HG03108 (cell line): ENCODE measurements around the gene PIK3C2B.
"Not testable (repeated sequence)": the region's sequence is repeated elsewhere in the genome, so short reads cannot be mapped to it uniquely, and the experiment has no call there.

ENCODE experiments used
- ATAC-seq: cut with Tn5 transposase; IDR thresholded peaks from one replicate; pipeline ENCODE4 v1.9.1; 2021; ENCODE audit warnings: moderate library complexity; ENCODE audit not compliant: unreplicated experiment

Gene PIK3C2B

DNA sequence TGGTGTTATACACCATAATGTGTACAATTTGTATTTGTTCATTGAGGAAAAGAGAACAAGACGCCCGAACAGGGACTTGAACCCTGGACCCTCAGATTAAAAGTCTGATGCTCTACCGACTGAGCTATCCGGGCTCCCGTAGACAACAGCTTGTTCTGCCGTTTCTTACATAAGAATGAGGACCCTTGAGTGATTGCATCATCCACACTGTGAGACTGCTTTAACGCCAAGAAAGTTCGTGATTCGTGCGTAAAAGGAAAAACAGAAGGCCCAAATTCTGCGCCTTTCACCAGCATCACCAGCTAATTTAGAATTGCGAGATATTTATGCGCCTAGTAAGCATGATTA, 12.3 kb upstream of the PIK3C2B start:
- peak; percentile 55 for ATAC-seq

DNA sequence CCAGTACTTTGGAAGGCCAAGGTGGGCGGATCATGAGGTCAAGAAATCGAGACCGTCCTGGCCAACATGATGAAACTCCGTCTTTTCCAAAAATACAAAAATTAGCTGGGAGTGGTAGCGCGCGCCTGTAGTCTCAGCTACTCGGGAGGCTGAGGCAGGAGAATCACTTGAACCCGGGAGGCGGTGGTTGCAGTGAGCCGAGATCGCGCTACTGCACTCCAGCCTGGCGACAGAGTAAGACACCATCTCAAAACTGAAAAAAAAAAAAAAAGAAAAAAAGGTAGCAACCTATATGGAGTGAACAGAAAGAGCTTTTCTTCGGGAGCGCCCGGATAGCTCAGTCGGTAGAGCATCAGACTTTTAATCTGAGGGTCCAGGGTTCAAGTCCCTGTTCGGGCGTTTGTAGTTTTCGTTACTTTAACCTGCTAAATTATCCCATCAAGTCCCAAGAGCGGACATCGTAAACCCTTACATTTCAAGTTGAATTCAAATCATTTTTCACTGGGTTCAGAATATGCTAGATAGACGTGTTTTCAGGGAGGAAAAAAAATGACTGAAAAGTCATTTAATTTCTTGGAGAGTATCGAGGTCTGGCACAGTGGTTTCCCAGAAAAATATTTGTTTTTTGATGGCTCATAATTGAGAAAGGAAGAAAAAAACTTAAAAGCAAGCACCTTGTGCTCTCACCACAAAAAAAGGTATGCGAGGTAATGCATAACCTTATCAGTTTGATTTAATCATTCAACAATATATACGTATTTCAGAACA, 11.8 kb upstream of the PIK3C2B start:
- ATAC-seq: peak; percentile 51

DNA sequence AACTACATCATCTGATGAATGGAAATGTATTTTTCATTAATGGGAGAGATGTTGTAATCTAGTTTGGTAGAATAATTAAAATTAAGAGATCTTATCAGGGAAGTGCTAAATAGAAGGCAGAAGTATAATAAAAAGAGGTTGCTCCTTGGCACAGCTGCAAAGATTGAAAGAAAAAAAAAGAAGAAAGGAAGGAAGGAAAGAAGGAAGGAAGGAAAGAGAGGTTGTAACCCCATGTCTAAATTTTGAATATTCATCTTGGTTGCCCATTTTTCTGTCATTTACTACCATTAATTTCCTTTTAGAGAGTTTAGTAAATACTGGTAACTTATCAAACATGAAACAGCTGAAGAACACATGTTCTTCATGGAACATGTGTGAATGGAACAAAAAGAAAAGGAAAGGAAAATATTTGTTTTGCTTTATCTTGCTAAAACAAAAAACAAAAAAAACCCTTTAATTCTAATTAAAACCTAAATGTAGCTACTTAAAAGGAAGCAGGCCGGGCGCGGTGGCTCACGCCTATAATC, 11.1 kb upstream of the PIK3C2B start:
- ATAC-seq: no peak

DNA sequence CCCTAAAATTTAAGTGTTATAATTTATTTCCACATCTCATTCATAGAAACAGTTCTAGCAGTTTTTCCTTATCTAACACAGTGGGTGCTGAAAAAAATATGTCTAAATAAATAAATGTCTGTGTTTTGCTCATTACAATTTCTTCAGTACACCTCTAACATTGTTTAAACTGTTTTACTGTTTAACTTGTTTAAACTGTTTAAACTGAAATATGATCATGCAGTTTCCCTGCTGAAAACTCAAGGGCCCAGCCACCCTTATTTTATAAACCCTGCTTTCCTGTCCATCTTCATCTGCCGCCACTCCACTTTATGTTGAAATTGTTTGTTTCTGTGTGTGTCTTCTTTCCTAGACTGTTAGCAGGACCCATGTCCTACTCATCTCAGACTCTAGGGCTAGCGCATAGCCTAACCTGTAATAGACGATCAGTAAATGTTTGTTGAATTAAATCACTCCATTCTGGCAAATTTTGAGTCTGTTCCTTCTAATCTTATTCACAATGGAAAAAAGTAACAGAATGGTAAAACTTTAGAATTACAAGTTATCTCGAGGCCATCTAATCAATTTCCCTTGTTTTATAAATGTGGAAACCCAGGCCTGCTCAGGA, 9.4 kb upstream of the PIK3C2B start:
- ATAC-seq: no peak

DNA sequence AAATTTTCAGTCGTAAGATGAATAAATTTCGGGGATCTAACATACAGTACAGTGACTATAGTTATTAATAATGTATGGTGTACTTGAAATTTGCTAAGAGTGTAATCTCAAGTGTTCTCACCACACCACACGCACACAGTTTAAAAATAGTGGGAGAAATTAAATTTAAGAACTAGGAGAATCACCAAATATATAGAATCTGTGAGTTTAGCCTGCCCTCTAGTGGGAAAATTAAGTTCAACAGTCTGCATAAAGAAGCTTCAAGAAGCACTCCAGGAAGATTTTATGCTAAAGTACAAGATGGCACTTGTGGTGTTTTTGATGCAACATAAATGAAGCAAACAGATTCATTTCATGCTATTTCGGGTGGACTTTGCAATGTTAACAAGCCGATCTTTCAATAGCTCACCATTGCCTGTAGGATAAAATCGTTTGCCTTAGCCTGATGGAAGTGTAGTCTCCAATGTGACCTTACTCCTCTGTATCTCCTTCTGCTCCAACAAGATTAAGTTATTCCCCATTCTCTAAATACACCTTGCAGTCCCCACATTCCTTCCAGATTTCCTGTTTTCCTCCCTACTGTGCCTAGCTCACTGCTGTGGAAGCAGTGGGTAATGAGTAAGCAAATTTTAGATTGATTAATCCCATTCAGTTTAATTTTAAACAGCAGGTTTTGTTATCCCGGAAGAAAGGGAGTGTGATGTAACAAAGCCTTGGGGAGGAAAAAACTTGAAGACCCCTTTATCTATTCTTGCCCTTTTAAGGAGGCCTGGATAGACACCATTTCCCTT, 8.7 kb upstream of the PIK3C2B start:
- no peak for ATAC-seq

DNA sequence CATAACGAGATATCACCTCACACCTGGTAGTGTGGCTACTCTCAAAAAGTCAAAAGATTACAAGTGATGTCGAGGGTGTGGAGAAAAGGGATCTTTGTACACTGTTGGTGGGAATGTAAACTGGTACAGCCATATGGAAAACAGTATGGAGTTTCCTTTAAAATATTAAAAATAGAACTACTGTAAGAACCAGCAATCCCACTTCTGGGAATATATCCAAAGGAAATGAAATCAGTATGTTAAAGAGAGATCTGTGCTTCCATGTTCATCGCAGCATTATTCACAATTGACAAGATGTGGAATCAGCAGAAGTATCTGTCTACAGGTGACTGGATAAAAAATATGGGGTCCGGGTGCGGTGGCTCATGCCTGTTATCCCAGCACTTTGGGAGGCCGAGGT, 7.6 kb upstream of the PIK3C2B start:
- ATAC-seq: no peak

- no peak for ATAC-seq
These were observed 5.2 kb upstream of the PIK3C2B start for GRCh38 chr1:204499511-204500468.

DNA sequence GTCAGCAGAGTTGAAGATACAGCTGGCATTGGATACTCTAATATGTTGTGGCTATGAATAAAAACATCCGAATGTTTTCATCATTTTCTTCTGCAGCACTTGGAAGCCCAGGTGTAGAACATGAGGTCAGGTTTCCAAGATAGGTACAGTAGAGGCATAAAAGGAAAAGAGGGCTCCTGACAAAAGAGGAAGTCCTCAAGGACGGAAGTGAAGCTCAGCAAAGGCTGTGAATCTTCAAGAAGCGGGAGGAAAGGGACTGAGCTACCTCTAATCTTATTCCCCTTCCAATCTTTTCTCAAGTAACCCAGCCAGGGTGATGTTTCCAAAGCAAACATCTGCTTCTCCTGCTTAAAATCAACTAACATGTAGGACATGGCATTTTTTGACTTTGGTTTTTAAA, 4.4 kb upstream of the PIK3C2B start:
- no peak for ATAC-seq

DNA sequence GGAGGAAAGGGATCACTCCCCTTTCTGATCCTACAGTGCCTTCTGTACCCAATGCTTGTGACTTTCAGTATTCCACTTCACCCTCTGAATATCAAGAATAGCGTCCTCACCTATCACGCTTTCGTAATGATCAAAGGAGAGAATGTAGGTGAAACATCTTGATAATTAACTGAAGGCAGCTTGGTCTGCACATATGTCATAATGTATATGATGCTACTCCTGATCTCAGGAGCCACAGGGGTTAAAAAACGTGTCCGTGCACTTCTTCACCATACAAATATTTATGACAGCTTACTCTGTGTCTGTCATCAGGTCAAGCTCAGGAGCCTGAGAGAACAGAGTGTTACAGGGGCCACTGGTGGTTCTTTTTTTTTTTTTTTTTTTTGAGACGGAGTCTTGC, 1.2 kb upstream of the PIK3C2B start:
- no peak for ATAC-seq

DNA sequence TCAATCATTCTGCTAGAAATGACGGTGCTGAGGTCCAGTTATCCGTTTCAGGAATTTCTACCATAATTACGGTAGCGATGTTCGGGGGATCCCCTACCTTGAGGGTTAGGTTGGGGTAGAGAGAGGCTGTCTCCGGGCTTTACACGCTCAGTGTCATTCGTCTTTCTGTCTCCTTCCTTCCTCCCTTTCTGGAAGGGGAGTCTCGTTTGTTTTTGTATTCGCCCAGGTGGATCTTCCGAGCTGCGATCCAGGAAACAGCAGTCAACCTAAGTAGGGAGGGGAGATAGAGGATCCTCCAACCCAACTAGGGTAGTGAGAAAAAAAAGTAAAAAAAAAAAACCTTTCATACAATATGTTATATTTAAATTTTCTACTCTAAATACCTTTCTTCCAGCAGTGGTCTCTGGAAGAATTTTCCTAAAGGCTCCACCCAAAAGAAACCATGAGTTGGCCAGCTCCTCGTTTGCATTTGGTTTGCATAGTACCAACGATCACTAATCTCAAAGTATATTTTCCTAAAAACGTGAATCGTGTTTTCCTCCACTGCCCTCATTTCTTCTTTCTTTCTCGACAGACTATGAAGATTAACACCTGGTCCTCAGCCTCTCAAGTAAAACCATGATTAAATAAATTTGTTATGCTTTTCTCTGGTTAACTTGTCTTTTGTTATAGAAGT, 611 bp upstream of the PIK3C2B start:
- peak; percentile 30 for ATAC-seq

DNA sequence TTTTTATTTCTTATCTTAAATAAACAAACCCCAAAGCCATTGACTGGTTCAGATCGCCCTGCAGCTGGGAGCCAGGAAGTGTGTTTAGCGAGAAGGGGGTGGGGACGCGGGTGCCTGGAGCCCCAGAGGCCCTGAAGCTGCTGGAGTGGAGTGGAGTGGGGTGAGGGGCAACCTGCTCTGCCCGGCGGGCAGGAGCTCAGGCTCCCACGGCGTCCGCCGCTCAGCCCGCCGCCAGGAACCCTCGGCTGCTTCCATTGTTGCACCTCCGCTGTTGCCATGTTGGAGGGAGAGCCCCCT, 673 bp downstream of the PIK3C2B start:
- peak; percentile 31 for ATAC-seq

DNA sequence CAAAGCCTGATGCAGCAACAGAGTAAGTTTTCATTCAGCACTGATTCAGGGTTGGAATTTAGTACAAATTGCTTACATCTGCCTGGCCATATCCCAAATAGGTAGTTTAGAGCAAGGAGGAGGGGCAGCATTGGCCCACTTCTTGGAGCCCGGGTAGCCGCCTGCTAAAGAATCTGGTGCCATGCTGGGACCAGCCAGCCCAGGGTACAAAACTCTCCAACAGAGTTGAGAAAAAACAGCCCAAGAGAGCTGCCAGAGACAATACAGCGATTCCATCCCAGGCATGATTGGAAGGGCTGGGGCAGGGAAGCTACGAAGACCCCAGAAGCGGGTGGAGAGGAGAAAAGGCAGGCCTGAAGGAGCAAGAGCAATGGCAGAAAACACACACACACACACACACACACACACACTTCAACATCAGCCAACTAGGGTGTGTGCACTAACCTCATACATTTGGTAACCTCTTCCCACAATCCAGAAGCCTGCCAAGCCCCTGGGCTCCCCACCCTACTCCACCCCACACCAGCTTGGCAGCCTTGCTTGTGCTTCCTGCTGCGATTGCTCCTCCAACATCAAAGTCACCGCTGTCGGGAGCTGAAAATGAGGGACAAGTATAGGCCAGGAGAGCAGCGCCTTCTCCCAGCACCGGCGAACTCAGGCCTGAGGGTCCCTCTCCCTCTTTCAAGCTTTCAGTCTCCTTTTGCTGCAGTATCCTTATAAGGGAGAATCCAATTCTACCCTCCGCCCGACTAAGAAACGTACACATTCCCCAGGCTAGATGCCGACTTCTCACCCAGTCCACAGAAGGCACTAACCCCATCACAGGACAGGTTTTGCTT, 1.2 kb downstream of the PIK3C2B start:
- no peak for ATAC-seq

DNA sequence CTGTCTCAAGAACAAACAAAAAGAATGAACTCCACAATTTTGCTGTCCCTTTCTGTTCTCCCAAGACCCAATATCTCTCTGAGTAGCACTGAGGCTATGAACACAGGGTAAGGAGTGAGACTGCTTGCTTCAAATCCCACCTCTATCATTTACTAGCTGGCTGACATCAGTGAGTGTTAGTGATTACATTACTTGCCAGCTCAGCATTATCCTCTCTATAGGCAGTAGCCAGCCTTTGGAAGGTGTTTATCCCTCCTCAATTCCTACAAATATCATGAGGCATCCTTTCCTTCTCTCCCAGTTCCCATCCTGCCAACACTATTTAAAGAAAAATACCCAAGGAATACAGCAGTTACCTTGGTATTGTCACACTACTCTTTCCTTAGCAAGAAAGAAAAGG, 3.0 kb downstream of the PIK3C2B start:
- no peak for ATAC-seq

- no peak for ATAC-seq
These were observed 7.4 kb downstream of the PIK3C2B start for GRCh38 chr1:204487256-204487615.

- not testable (repeated sequence) for ATAC-seq
These were observed 7.9 kb downstream of the PIK3C2B start for GRCh38 chr1:204486513-204487255.

- no peak for ATAC-seq
These were observed 10.8 kb downstream of the PIK3C2B start for GRCh38 chr1:204483791-204484190.

- peak; percentile 43 for ATAC-seq
These were observed 14.1 kb downstream of the PIK3C2B start for GRCh38 chr1:204480515-204480914.

DNA sequence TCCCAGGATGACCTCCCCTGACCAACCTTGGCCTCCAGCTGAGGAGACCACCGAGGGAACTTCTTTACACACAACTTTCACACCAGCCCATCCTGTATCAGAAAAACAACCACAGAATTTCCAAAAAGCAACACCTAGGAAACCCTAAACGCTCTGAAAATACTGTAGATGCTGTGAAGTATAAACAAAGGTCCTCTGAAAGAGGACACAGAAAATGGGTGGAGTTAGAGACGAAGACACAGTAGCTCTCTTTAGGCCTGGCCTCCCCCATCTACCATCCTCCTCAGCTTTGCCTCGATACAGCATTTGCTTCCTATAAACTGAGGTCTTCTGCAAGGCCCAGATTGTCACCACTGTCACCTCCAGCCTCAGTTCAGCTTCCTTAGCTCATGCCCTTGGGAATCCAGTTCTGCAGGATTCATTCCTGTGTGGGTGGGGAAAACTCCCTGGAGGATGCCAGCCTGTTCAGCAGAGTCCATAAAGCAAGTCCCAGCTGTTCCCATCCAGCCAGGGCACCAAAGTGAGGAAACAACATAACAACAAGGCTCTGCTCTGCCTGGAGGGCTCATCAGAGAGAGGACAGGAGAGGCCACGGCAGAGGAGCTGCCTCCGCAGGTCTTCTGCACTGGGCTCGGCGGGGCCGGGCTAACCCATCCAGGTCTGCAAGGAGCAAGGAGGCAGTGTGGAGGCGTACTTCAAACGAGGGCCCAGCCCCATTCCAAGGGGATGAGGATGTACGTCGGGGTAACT, 15.0 kb downstream of the PIK3C2B start:
- ATAC-seq: no peak
